NCI-H146 treated with DMSO at 0.1 percent for 48 hours (cell line): ENCODE results near the gene RSKR.
A peak's percentile ranks its signal among the peaks of the same experiment; 100 is the strongest.
"Not testable (repeated sequence)": the region's sequence is repeated elsewhere in the genome, so short reads cannot be mapped to it uniquely, and the experiment has no call there.

ENCODE experiments used
- DNase-seq: peaks from one replicate; lab custom pipeline; 2025; ENCODE audit not compliant: unreplicated experiment; lab: John Stamatoyannopoulos, UW

RSKR gene

DNA sequence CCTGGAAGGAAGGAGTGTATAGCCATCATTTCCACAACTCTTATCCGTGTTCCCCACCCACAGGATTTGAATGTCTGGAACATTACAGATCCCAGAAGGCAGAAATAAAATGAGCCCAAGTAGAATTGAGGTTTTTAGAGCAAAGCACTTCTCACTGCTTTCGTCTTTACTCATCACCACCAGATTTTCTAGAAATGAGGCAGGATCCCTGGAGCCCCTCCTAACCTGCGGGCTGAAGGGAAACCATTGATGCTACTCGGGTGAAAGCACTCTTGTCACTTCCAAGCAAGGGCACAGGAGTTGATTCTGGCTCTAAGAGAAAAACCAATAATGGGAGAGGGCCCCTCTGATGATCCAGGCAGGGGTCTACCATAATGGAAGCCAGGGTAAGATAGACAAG, 34.5 kb downstream of the RSKR start:
- DNase-seq, result no peak

DNA sequence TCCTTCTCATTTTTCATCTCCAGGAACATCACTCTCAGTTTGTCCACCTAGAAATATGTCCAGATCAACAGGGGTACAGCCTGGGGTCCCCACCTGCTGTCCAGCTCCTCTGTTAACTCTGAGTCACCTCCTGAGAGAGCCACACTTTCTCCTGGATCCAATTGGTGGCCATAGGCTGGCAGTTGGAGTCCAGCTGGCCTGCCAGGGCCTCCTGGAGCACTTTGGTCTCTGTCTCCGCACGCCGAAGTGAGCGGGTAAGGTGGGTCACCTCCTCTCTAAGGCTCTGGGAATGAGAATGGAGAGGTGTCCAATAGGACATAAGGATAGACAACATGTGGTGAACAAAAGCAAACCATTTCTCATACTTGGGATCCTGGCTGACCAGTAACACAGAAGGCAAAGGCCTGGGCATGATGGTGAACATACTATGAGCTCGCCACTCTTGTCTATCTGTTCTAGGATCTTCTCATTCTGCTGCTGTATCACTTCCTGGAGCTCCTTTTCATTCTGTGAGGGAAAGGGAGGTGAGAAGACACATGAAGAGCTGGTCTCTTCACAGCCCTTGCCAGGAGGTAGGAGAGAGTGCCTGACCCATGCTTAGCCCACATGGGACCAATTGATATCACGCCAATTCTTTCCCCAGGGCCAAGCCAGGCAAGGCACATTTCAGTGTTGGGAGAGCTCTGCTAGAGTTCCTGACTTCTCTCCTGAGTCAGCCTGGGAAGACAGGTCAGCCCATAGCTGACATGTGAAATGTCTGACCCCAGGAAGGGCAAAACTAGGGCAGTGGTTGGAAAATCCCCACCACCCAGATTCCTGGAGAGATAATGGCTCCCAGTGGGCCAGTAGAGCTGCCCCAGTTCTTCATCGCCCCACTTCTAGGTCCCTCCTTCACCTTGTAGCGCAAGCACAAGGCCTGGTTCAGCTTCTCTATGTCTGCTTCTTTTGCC, 35.5 kb downstream of the RSKR start:
- DNase-seq, result no peak

DNA sequence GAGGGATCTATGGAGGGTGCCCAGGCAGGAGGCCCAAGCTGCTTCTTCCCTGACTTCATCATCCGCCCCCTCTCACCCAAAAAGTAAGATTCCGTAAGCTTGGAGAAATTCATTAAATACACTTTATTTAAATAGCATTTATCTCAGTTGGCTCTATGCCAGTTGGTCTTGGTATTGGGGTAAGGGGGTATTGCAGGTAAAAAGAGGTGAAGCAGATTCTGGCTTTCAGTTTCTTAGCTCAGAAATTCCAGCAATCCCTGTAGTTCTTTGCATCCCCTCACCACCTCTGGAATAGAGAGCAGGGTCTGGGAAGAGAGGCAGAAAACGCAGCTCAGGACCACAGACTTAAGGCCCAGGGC, 36.5 kb downstream of the RSKR start:
- DNase-seq, result no peak

DNA sequence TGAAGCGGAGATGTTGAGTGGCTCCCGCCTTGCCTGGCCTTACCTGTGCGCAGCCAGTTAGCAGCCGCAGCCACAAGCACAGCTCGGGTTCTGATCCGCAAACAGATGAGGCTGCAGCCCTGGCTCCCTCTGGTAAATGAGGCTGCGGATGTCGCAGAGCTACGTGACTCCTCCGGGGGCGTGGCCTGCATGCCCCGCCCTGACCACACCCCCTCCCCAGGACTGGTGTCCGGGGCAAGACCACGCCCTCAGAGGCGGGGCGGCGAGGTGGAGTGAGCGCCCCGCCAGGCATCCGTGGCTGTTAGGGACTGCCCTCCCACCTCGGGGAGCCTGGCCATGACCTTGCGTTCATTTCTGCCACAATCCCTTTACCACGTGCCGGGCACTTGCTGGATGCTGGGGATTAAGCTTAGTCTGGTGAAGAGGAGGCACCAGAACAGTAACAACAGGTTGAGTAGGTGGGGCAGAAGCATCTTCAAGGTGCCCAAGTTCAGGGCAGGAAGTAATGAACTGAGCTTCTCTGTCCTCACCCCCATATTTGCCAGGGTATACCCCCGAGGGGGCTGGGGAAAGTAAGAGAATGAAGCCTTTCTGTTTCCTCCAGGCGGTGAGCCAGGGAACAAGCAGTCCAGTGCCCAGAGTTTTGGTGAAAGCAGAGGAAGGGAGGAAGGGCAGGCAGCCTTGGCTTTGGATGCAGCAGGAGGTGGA, 37.1 kb downstream of the RSKR start, which contains the start of gene ALDOC:
Gene ALDOC (minus strand): TSS at position 138 of the 708 bp plus-strand sequence. CDS start 1,363 bp downstream, outside the sequence.
- DNase-seq, result peak; percentile 86

DNA sequence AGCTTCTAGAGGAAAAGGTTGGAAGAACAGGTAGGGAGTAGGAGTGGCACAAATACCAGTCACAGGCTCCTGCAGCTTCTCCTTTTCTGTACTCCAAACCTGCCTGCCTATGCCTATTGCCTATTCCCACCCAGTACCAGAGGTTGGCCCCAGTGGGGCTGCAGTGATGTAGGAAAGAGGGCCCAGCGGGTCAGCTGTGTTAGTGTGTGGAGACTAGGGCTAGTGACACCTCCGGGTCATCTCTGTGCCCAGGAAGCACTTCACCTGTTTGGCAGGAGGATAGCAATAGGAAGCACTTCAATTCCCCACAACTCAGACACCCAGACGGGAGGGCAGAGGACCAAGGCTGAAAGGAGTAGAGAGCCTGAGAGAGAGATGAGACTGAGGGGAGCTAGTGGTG, 38.0 kb downstream of the RSKR start:
- not testable (repeated sequence) for DNase-seq

DNA sequence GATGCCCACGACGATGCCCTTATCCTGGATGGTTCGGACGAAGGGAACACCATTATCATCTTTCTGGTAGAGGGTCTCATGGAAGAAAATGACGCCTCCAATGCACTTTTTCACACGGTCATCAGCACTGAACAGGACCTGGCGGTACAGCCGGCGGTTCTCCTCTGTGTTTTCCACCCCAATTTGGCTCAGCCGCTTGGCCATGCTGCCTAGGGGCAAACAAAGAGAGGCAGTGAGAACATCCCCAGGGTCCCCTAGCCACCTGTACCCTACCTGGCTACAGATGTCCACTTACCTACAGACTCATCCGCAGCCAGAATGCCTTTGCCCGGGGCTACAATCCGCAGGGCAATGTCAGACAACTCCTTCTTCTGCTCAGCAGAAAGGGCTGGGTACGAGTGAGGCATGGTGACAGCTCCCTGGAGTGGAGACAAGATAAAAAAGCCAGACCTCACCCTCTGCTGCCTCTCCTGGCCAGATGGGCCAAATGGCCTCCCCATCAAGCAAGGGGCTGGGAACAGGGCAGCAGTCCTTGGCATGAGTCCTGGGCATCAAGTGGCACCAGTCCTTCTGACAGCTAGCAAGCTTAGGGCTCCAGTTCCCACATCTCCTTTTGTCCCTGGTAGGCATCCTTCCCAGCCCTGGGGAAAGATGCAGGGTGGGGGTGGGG, 38.7 kb downstream of the RSKR start:
- DNase-seq, result no peak

DNA sequence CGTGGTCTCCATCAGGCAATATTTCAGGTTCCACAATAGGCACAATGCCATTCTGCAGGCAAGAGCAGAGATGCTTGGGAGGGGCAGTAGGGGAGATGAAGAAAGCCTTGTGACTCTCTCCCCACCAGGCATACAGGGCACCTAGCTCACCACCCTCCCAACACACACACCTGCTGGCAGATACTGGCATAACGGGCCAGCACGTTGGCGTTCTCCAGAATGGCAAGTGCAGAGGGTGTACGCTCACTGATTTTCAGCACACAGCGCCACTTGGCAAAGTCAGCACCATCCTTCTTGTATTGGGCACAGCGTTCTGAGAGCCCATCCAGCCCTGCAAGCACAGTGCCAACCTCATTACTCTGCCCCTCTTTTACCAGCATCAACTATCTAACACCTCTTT, 39.5 kb downstream of the RSKR start:
- no peak for DNase-seq

DNA sequence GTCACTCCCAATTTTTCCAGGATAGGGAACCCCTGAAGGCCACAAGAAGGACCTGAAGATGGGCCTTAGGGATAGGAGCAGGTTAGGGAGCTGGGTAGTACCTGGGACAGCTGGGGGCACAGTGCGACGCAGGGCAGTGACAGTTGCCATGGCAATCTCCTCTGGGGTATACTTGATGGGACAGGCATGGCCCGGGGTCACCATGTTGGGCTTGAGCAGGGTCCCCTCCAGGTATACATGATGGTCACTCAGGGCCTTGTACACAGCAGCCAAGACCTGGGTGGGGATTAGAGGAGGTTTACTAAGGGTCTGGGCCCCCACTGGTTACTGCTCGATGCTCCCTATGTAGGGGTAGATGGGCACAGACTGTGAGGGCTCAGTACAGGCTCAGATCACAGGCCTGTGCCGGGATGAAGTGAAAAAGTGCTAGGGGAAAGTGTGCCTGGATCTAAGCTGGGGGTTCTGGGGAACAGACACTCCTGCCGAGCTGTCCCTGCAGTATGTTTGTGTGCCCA, 40.0 kb downstream of the RSKR start:
- no peak for DNase-seq

DNA sequence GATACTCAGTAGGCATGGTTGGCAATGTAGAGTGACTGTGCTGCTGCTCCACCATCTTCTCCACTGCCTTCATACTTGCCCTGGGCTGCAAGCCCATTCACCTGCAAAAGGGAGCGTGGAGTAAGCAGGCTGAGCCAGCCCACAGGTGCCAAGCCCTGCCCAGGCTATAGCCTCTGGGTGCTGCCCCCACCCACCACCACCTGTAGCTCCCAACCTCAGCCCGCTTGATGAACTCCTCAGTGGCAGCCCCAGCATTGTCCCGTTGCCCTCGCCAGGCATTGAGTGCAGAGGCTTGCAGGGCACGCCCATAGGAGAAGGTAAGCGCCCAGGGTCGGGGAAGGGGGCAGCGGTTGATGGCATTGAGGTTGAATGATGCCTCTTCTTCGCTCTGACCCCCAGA, 40.5 kb downstream of the RSKR start:
- no peak for DNase-seq

DNA sequence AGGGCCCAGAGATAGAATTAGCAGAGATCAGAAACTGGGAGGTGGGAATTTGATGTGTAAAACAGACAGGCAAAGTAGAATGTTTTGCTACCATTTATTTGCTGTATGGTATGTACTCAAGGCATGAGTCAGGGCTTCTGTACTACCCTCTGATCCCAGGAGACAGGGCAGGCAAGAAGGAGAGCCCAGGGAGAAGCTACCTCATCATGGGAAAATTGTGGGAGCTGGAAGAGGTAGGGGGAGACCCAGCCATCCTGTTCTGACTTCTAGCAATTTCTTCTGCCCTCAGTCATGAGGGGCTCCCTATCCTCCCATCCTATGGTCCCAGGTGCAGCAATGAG, 41.0 kb downstream of the RSKR start:
- DNase-seq, result no peak

DNA sequence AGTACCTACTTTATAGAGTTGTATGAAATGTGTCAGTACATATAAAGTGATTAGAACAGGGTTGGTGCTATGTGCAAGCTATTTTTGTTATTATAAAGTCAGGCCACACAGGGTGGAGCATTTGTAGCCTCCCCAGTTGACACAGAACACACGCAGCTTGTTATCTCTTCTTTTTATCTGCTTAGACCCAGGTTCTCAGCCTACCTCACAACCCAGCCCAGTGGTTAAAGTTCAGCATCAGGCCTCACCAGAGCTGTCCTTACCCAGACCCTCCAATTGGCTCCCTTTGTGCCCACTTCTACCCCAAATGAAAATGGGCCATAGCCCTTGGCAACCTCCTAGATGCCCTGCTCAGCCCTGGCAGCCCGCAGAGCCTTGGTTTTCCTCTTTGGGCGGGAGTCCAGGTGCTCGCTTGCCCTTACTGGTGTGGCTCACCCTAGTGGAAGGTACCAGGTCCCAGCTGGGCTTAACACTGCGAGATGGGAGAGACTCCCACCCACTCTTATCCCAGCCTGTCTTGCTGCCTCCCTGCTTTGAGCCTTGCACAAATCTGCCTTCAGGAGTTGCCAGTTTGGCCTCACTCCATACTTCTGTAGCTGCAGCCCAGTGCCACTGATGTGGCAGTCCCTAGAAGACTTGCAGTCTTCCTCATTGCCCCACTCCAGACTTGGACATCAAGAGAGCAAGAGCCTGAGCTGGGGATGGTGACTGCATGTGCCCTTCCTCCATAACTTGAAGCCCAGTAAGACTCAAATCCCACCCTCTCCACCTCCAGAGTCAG, 41.5 kb downstream of the RSKR start:
- DNase-seq, result no peak

DNA sequence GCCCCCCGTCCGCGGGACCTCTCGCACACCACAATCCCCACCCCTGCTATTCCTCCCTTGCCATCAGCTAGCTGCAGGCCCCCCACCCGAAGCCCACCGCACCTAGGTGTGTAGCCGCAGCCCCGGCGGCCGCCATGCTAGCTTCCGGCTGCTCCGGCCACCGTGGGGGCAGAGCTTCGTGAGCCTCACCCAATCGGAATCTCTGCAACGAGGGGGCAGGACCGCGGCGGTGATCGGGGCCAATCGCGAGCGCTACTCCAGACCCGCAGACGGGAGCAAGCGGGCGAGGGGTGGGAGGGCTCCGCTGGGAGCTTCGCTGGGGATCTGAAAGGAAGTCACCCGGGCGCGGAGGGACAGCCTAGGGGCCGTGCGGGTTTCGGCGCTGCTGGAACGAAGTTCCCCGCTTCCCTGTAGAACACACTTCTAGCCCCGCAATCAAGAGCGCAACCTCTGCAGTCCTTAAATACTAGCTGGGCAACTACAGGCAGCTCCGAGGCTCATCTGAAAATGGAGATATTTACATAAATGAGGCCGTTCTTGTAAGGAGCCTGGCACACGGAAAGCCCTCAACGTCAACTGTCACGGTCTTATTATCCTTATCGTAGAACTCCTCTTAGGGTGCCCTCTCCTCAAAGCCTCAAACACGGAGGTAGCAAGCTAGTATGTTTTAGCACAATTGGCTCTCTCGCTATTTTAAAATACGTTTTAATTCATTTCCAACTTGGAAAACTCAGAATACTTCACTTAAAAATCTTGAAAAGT, 42.4 kb downstream of the RSKR start, which contains the start of gene PIGS:
Gene PIGS (minus strand): TSS at position 164 of the 762 bp plus-strand sequence. CDS start 28 bp downstream, at position 136.
- peak; percentile 88 for DNase-seq

DNA sequence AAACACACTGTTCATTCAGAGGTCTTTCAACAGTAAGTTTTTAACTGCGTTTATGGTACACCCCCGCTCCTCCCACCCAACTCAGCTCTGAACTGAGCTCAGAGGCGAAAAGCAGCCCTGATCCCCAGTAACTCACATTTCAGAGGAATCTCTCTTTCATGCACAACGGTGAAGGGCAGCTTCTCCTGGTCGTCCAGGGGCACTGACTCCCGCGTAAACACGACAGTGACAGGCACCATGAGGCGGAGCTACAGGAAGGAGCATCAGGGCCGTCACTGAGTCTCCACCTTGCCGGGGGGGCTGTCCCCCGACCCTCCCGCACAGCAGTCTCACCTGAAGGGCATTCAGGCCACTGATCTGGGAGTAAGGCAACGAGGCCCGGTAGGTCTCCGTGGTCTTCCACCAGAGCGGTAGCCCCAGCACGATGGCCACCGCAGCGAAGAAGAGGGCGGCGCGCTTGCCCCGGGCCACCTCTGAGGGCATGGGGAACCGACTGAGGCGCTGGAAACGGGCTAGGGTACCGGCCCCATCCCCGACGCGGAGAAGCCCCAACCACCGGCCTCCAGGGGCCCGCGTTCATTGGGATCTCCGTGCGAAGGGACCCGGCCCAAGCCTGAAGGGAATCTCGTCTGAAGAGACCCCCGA, 43.1 kb downstream of the RSKR start:
- DNase-seq, result peak; percentile 43

DNA sequence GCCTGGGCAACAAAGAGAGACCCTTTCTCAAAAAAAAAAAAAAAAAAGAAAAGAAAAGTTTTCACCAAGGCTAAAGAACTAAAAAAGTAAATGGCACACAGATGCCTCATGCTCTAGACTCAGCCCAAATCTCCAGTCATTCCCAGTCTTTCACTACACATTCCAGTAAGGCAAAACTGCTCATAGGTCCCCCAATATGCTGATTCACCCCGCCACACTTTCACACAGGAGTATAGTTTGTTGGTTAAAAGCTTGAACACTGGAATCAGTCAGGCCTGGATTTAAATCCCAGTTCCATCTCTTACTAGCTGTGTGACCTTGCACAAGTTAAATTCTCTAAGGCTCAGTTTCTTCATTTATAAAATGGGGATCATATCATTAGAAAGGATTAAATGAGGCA, 44.5 kb downstream of the RSKR start:
- no peak for DNase-seq

DNA sequence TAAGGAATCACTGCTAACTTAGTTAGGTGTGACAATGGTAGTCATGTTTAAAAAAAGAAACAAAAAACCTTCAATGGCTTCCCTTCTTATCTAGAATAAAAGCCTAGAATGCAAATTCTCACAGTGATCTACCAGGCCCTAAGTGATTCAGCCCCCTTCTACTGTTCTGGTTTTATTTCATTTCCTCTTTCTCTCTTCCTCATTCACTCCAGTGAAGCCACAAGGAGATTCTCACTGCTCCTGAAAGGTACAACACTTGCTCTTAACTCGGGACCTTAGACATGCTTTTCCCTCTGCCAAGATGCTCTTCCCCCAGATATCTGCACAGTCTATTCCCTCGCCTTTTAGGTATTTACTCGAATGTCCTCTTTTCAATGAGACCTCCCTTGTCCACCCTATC, 46.4 kb downstream of the RSKR start:
- DNase-seq, result no peak

DNA sequence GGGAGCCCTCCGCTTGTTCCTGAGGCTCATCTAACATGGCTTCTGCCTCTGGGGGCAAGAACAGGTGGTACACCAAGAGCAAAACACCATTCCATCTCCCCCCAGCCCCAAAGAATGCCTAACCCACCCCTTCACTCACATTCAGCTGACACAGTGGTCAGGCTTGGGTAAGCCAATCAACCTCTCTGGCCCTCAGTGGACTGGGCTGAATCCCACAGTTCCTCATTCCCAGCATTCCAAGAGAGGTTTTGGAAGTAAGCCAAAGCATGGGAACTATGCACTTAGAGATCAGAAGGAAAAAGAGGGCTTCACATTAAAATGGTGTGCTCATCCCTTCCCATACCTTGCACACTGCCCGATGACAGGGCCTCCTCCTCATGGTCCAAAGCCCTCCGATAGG, 50.5 kb downstream of the RSKR start:
- DNase-seq, result no peak
